ENCODE results near the gene NTM.

Gene NTM

DNA sequence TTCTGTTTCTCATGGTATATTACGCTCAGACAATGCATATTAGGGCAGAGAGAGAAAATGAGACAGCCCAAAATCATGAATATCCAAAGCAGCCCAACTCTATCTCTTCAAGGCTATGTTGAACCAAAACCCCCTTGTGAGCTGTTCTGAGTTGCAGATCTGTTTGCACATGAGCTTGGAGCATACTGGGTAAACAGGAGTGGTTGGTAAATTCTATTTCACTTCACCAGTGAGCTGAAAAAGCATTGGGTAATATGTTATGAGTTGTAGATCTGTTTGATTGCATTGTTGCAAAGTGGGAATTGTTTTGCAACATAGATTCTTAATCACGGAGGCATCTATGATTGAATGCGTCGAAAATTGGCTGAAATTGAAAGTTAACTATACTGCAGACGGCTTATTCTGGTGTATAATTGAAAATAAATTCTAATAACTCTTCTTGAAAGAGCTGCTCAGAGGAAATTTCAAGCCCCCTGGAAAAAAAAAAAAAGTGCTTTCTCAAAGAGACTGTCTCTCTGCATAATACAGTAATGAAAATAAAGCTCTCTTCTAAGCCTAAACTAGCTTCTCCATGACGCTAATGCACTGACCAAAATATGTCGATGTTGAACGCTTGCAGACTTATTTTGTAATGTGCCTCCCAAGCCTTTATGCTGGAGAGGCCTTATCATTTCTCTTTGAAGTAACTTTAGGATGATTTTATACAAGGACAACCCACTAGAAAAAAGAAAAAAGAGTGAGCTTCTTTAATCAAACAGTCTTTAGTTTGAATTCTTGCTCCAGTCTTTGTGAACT is 263.7 kb downstream of the NTM start:
- in situ Hi-C loops (cut with MboI; ENCODE audit: low sequenced_read_pairs), result no loop called here

DNA sequence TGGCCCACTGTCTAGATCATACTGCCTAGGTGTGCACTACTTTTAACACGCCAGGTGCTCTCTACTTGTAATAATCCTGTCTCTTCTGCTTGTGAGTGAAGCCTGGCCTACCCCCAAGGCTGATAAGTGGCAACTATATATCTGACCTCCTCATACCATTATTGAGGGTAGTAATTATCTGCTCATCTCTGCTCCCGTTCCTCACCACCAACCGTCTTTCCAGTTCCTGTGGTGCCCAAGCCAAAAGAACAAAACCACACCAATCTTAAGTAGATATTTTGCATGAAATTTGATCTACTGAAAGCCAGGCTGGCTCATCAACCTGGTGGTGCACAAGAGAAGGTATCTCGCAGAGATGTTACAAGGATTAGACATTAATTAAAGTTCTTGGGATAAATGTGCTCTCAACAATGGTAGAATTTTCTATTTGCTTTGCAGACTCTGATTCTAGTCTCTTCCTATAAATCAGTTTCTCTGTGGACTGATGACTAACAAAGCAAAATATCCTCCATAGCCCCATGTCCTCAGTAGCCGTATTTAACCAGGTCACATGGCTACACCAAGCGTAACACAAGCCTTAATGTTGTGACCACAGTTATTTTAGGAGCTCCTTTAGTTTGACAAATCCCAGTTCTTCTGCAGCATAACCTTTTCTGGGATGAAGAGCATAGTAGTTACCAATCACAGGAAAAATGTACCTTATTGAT is 267.2 kb downstream of the NTM start:
- in situ Hi-C loops (cut with MboI; ENCODE audit: low sequenced_read_pairs), result no loop called here

DNA sequence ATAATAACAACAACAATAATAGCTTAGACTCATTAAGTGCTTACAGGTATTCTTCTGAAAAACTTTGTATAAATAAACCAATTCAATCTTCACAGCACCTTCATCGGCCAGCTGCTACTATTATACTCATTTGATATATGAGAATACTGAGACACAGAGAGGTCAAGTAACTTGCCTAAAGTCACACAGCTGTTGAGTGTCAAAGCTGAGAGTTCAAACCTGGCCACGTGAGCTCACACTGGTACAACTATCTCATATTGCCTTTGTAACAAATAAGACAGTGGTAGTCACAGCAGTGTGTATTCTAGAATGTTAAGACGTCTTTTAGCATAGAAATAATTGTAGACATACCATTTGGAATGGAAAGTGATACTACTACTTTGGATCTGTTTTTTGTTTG is 268.5 kb downstream of the NTM start:
- in situ Hi-C loops (cut with MboI; ENCODE audit: low sequenced_read_pairs), result no loop called here

DNA sequence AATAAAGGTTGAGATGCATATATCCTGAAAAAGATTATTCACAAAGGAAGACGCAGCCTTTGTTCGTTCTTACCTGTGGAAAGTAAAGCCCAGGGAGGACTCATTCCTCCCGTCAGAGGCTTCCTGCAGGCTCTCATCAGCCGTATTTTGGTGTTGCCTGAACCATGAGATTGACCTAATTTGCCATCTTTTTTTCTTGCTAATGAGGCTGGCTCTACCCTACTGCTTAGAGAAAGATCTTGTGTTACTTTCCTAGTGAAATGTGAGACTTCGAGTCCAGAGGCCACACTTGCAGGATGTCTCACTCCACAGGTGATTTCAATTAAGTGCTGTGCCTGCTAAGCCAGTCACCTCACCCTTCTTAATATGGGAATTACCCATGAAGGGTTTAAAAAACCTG is 269.9 kb downstream of the NTM start:
- in situ Hi-C loops (cut with MboI; ENCODE audit: low sequenced_read_pairs), result no loop called here

DNA sequence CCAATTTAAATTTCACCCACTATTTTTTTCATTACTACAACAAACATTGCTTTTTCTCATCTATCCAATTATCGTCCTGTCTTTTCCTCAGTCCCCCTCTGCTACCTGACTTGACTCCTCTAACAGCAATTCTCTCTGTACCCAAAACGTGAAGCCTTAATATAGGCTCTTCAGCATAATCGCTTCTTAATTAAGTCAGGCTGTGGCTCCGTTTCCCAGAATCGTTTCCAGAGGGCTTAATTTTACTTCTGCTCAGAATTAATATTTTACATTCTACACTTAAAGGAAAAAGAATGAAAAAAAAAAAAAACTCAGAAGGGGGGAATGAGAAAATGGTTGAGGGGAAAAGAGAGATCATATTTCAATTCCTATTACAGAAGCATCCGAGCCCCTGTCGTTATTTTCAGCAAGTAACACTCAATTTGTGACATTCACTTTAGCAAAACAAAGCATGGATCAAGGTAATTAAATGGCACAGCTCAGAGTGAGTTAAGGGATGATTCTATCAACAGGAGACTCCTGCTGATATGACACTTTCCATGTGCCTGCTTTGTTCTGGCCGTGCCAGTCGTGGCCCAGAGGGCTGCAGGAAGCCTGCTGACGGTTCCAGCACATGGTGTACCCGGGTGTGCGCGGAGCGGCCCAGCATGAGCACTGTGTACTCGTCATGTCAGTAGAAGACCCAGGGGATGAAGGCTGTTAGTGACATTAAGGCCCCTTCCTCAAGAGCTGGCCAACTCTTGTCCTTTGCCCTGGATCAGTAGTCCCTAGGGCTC is 272.5 kb downstream of the NTM start:
- in situ Hi-C loops (cut with MboI; ENCODE audit: low sequenced_read_pairs), result no loop called here

DNA sequence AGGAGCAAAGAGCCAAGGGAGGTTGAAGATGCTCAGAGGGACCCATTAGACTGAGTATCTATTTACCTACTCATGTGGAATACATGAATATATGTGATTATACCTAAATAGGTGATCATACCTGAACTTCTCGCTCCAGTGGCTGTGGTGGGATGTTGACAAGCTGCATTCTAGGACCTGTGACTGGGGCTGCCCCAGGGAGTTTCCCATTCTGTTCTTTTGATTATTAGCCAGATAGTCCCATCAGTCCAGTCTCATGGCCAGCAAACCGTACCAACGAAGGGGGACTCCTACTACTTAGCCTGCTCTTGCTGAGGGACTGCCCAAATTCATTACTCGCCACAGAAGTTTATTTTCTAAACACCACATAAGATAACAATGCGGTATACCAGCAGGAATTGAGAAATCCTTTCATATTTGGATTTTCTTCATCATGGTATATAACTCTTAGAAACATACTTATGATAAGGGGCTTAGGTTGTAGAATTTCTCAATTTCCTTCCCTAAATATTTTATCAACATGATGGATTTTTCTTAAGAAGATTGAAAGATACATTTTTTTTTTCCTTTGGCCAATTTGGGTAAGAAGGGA is 273.9 kb downstream of the NTM start:
- in situ Hi-C loops (cut with MboI; ENCODE audit: low sequenced_read_pairs), result no loop called here

DNA sequence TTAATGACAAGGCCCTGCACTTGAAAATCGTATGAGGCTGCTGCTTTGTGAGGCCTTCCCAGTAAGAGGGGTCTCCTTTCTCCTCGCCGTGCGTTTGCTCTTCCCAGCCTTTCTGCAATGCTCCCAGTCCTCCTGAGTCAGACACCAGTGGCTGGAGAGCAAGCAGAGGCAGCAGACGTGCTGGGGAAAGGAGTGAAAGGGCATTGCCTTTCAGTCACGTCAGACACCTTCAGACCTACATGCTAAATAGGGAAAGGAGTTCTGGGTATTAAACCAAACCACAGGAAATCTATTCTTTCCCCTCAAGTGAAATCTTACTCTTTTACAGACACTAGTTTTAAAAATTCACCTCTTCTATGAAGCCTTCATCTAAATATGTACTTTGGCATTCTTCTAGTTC is 274.8 kb downstream of the NTM start:
- in situ Hi-C loops (cut with MboI; ENCODE audit: low sequenced_read_pairs), result no loop called here

DNA sequence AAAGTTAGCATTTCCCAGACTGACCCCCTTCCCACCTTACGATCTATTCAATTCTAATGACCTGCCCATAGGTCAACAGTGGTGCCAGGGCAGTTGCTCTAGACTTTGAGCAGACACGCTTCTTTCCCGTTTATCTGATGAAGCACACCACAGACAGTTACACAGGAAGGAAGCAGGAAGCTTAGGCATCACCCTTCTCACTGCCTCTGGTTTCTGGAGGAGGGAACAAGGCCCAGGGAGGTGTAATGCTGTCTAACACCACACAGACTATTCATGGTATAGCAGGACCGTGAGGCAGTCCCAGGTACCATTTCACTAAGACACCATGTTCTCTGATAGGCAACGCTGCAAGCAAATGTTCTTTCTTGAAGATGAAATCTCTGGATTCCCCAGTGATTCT is 279.4 kb downstream of the NTM start:
- in situ Hi-C loops (cut with MboI; ENCODE audit: low sequenced_read_pairs), result no loop called here

DNA sequence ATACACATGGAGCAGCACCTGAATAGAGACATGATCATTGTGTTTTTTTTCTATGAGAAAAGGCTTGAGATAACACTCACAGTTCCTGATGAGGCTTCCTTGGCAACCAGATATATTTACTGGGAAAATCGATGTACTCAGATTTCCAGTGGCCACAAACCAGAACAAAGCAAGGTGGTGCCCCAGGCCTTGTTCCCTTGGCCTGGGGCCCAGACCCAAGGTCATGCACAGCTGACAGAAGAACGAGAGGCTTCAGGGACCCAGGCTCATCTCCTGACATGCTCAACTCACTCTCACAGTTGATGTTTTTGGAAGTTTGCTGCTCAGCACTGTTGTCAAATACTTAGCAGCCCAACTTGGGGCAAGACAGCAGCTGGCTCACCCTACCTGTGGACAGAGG is 281.8 kb downstream of the NTM start:
- in situ Hi-C loops (cut with MboI; ENCODE audit: low sequenced_read_pairs), result no loop called here

DNA sequence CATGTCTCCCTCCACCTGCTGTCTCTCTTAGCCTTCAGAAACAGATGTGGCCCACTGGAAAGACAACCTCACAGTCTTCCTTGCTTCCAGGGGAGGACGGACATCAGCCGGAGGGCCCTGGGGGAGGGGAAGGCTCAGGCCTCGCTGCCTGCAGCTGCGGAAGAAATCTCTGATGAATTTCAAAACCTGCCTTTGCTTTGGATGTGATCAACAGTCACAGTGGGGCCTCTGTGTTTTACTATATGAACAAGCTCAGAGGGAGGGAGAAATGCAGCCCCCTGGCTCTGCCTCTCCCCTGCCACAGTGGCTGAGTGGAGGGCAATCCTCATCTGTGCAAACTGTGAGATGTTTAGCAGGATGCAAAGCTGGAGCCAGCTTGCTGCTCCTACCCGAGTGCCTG is 282.8 kb downstream of the NTM start:
- in situ Hi-C loops (cut with MboI; ENCODE audit: low sequenced_read_pairs), result no loop called here

DNA sequence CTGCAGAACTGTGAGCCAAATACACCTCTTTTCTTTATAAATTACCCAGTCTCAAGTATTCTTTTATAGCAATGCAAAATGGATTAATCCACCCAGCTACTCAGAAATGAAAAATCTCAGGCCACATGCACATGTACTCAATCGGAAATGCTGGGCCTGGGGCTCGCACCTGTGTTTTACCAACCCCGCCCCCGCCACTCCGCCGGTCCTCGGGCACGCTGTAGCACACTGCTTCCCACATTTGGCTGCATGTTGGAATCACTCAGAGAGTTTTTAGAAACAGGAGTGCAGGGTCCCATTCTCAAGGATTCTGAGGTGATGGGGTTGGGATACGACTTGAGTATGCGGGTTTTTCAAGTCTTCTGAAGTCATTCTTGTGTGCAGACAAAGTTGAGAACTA is 284.4 kb downstream of the NTM start:
- in situ Hi-C loops (cut with MboI; ENCODE audit: low sequenced_read_pairs), result no loop called here

DNA sequence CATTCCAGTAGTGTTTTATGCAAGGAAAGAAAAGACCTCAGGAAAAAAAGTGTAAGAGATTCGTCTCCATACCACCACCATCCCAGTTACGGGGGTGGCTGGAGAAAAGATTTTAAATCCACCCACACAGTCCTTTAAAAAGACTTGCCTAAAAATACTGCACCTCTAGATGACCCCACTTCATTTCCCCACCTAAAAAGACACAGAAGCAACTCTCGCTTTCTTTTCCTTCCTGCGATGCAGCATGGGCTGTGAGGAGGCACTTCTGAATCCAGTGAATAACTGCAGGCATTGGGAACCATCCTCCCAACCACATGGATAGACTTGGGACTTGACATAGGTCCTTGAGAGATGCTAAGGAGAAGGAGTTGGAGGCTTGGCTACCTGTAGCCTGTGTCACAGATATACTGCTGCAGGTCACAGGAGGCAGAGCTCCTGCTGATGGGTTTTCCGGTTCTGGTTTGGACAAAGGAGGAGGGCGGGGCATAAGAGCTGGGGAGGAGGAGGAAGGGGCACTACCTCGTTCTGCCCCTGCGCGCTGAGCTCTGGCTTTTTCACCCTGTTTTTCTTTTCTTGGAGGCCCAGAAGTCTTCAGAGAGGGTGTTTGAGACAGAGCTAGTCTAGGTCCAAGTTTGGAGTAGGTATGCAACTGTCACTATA is 285.9 kb downstream of the NTM start:
- in situ Hi-C loops (cut with MboI; ENCODE audit: low sequenced_read_pairs), result no loop called here

DNA sequence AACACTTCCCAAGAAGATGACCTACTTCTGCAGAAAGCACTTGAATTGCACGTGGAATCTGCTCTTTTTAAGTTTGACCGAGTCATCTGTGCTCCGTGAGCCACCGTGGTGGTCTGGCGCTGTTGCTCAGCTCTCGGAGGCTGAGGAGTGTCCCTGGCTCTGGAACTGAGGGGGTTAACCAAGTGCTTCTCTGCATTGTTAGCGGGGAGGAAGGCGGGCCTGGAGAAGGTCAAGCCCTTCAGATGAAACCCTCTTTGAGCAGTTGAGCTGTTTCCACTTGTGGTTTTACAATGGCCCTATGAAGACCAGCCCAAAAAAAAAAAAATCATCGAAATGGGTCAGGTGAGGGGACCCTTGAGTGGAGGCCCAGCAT is 286.4 kb downstream of the NTM start:
- in situ Hi-C loops (cut with MboI; ENCODE audit: low sequenced_read_pairs), result no loop called here

DNA sequence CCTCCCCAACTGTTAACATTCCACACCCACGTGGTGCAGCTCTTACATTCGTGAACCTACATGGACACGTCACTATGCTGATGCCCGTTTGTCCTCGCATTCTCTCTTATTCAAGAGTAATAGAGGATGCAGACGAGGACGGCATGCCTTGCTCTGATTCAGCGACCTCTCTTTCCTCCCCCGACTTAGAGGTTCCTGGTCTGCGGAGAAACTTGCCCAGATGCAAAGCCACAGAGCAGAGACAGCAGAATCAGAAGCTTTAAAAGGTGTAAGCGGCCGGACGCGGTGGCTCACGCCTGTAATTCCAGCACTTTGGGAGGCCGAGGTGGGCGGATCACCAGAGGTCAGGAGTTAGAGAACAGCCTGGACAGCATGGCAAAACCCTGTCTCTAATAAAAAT is 288.0 kb downstream of the NTM start:
- in situ Hi-C loops (cut with MboI; ENCODE audit: low sequenced_read_pairs), result no loop called here

DNA sequence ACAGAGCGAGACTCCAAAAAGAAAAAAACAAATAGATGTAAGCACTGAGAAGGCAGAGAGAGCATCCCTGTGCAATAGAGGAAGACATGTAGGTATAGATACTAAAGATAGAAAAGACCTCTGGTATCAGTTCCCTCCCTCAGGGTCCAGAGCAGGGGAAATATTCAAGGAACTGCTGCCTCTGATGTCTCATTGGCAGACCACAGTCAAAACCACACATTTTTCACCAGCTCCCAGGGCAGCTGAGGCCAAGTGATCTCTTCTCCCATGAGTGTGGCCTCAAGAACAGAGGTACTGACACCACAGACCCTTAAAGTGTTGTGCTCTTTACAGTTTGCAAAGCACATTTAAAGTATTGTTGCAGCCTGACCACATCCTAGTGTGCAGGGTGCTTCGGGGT is 288.5 kb downstream of the NTM start:
- in situ Hi-C loops (cut with MboI; ENCODE audit: low sequenced_read_pairs), result no loop called here

DNA sequence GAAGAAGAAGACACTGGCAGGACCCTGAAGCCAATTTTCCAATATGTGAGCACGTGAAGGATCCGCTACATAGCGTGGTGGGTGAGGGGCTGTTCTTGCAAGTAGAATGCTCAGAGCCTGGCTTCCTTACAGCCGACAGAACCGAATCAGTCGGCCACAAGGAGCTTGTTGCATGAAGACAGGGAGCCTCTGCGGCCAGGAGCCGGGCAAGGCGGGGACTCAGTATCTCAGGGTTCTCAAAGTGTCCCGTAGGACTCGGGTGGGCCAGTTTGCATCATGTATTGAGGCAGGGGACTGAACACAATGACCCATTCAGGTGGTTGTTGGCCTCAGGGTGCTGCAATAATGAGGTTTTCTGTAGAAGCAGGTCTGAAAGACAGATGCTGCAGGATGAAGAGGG is 289.5 kb downstream of the NTM start:
- in situ Hi-C loops (cut with MboI; ENCODE audit: low sequenced_read_pairs), result no loop called here

DNA sequence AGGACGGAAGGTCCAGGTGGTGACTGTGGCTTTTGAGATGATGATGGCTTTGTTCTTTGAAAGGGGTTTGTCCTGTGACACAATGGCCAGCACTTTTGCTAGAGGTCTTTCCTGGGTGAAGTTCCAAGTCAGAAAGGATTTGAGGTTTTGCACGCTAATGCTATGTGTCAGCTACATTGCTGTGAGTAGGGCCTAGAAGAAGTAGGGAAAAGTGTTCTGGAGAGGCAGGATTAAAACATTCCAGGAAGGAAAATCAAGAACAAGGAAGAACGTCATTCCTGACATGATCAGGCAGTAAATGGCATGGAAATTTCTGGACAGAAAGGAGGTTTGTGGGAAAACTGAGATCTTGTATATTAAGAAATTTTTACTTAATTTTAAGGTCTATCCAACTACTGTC is 290.7 kb downstream of the NTM start:
- in situ Hi-C loops (cut with MboI; ENCODE audit: low sequenced_read_pairs), result no loop called here

DNA sequence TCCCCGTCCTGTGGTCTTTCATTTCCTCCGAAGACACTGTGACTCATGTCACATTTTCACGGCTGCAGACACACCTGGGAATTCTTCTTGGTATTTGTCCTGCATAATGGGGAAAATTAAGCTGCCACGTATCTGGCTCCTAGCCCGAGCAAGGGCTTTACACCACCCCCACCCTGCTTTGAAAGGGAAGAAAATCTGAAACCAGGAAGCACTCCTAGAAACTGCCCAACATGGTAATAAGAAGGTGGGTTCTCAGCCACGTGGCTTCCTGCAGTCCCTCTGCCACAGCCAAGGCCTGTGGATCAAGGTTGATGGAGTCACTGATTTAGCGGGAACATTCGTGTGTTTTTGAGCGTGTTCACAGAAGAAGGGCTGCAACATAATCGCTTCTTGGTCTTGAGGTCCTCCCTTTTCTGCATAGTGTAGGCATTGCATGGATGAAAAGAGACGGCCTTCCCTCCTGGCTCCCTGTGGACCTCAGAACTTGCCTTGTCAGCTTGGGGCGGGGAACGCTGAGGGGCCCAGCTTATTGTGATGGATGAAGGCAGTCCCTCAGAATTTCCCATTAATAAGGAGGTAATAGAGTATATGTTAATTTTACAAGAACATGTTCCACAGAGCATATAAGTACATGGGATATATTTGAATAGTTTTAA is 292.0 kb downstream of the NTM start:
- in situ Hi-C loops (cut with MboI; ENCODE audit: low sequenced_read_pairs), result no loop called here

DNA sequence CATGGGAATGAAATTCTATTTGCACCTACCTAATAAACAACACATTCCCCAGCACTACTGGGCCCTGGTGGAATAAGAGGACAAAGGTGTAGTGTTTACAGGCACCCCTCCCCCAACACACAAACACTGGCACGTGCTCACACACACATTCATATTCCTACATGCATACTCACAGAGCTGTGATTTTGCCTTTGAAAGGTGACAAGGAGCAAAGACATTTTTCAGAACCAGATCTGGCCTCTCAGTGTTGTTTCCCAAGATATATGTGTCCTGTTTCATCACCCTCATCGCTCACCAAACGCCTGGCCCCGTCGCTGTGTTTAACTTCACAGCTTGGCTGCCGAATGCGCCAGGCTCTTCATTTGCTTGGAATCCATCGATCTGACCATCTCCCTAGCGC is 292.6 kb downstream of the NTM start:
- in situ Hi-C loops (cut with MboI; ENCODE audit: low sequenced_read_pairs), result no loop called here

DNA sequence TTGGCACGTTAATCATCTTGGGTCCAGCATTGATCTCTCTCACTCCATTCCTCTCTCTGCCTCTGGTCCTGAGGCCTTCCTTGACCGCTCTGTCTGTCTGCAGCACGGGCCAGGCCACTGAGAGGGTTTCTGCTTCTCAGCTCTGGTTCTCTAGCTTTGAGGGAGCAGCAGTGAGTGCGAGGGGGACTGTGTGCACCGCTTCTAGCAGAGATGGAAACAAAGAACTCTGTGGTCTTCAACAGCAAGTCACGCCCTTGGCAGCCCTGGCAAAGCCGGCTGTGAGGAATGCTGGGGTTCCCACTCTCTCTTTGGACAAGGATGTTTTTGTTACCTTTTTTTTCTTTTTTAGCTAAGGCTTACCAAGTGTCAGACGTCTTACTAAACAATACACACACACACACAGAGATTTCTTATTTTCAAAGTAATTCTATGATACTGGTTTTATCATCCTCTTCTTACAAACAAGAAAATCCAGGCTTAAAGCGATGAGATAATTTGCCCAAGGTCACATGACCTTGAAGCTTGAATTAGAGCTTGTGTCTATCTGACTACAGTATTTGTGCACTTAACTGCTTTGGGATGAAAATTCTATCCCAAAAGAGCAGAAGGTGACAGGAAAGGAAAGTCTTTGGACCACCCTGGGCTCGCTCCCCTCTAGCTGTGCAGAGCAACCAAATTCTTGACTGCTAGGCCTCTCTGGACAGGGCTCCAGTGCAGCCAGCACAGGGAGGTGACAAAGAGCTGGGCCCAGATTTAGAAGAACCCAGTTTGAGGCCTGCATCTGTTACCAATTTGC is 293.2 kb downstream of the NTM start:
- in situ Hi-C loops (cut with MboI; ENCODE audit: low sequenced_read_pairs), result no loop called here
